Kidney (tissue), 14 donors: ENCODE measurements around the gene FUT1. TPM values are rescaled to one million over a fixed set of nuclear protein-coding genes. Genes with fewer than 3 reads are reported as not detected.
"Not testable (repeated sequence)": the region's sequence is repeated elsewhere in the genome, so short reads cannot be mapped to it uniquely, and the experiment has no call there.

Experiments used
- DNase-seq, 5 donors: peaks; one replicate each; pipeline ENCODE4 v3.0.0-alpha.2; 2013 to 2020
- FAIRE-seq: peaks from 2 replicates; lab custom pipeline; 2012; peaks lifted over from hg19 to GRCh38; lab: Jason Lieb, UNC
- H3K27ac ChIP-seq, 2 donors: one replicate each; pipeline ENCODE4 v1.7.0; 2013; ENCODE audit warnings: low read depth in 2 of 2, low read length in 2 of 2, inconsistent platforms in 1 of 2
- H3K27me3 ChIP-seq: one replicate; pipeline ENCODE4 v1.7.1; 2013; ENCODE audit warnings: low read length, inconsistent platforms; ENCODE audit not compliant: control insufficient read depth, insufficient read depth
- H3K36me3 ChIP-seq, 3 donors: one replicate each; pipeline versions ENCODE4 v1.7.0 to v1.7.1; 2013; ENCODE audit warnings: low read length in 3 of 3, control low read depth in 1 of 3, inconsistent platforms in 1 of 3; ENCODE audit not compliant: insufficient read depth in 3 of 3, control insufficient read depth in 2 of 3
- H3K4me1 ChIP-seq, 3 donors: one replicate each; pipeline versions ENCODE4 v1.7.0 to v1.7.1; 2013; ENCODE audit warnings: low read length in 3 of 3, inconsistent platforms in 1 of 3, low read depth in 1 of 3; ENCODE audit not compliant: control insufficient read depth in 2 of 3, insufficient read depth in 2 of 3
- H3K4me3 ChIP-seq, 3 donors: one replicate each; pipeline versions ENCODE4 v1.7.0 to v1.8.1; 2013; ENCODE audit warnings: low read length in 3 of 3, control low read depth in 1 of 3, inconsistent platforms in 1 of 3
- H3K9ac ChIP-seq, 3 donors: one replicate each; pipeline versions ENCODE4 v1.7.0 to v1.7.1; 2013; ENCODE audit warnings: low read length in 3 of 3, control low read depth in 1 of 3, inconsistent platforms in 1 of 3
- H3K9me3 ChIP-seq, 3 donors: one replicate each; pipeline versions ENCODE4 v1.7.0 to v1.7.1; 2013; ENCODE audit warnings: low read length in 3 of 3, control low read depth in 1 of 3, inconsistent platforms in 1 of 3; ENCODE audit not compliant: control insufficient read depth in 2 of 3, insufficient read depth in 1 of 3
- intact Hi-C: fragments of 100-400 bp; cut with DNase I; formaldehyde crosslinking; loops from one replicate; pipeline ENCODE4 v1.11.1; 2022
- polyA plus RNA-seq: library from polyadenylated mRNA; stranded (reverse); fragments of 350-450 nt; fragmentation: Illumina TruSeq; extraction: RNeasy Lipid Tissue Mini Kit (QIAGEN cat#74804); gene quantifications from one replicate; pipeline ENCODE4 v1.2.3, GENCODE V29; 2014; ENCODE audit warnings: low read depth, low replicate concordance; ENCODE audit not compliant: insufficient read depth
- total RNA-seq: library from RNA; stranded (reverse); fragmentation: NEBNext Ultra II Directional; extraction: Animal tissue kit (Norgen Biotek cat#: 25700); gene quantifications from one replicate; pipeline ENCODE4 v1.2.1, GENCODE V29; 2021
- TF ChIP-seq, protein P1 (sequence below): IDR thresholded peaks from 3 replicates; pipeline ENCODE4 v1.5.1; 2012; ENCODE audit warnings: mild to moderate bottlenecking, moderate library complexity, borderline replicate concordance; ENCODE audit not compliant: insufficient read depth; ENCODE audit errors: extremely low read depth
- donor health status: control.
- donor health status: control.
- donor health status: control.
- donor health status: control.
- donor health status: control.
- donor health status: DM: yes; HTN: yes; CAD: no.
- donor health status: Normal renal cell carcinoma (clear cell type).

The FUT1 gene
- total and polyA plus RNA-seq, 2 donors from 2014 or later: 2.3 to 4.3 TPM

DNA sequence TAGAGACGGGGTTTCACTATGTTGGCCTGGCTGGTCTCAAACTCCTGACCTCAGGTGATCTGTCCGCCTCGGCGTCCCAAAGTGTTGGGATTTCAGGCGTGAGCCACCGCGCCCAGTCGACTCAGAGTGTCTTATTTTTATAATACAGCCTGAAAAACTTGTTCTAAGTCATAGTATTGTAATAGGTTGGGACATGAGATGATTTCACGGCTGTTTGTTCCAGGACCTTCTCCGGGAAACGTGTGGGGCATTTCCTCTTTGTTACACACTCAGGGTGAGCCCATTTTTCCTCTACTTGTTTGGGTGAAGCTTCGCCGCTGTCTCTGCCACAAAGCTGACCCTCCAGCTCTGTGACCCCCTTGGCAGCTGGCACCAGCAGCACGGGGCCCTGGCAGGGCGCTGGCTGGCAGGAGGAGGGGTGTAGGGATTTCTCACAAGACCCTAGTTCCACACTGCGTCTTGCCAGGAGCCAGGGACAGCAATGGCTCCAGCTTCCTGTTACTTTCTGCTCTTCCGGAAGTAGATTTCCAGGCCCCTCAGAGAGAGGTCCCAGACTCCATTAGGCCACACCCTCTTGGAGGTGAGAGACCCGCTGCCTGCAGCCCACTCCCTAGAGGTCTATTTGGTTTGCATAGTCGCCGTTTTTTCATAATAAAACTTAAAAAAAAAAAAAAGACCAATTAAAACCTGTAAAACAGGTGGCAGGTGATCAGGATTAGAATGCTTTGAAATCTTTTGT lies 18.5 kb upstream of the FUT1 start:
- DNase-seq: no peak
- Histone ChIP-seq H3K36me3 (no peaks in the 10 kb centered on the region), H3K9ac (no peak overlapping the region), H3K27ac (no peak overlapping the region), H3K4me1 (peaks cover 0 to 3% (median 0%) of the 10 kb centered on the region in 3 donors), H3K4me3 (no peak overlapping the region), H3K9me3 (no peaks in the 10 kb centered on the region), H3K27me3 (no peaks in the 10 kb centered on the region)
- TF ChIP-seq, protein P1, sequence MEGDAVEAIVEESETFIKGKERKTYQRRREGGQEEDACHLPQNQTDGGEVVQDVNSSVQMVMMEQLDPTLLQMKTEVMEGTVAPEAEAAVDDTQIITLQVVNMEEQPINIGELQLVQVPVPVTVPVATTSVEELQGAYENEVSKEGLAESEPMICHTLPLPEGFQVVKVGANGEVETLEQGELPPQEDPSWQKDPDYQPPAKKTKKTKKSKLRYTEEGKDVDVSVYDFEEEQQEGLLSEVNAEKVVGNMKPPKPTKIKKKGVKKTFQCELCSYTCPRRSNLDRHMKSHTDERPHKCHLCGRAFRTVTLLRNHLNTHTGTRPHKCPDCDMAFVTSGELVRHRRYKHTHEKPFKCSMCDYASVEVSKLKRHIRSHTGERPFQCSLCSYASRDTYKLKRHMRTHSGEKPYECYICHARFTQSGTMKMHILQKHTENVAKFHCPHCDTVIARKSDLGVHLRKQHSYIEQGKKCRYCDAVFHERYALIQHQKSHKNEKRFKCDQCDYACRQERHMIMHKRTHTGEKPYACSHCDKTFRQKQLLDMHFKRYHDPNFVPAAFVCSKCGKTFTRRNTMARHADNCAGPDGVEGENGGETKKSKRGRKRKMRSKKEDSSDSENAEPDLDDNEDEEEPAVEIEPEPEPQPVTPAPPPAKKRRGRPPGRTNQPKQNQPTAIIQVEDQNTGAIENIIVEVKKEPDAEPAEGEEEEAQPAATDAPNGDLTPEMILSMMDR: no peak
- intact Hi-C loops: no loop called here
- no peak for FAIRE-seq

DNA sequence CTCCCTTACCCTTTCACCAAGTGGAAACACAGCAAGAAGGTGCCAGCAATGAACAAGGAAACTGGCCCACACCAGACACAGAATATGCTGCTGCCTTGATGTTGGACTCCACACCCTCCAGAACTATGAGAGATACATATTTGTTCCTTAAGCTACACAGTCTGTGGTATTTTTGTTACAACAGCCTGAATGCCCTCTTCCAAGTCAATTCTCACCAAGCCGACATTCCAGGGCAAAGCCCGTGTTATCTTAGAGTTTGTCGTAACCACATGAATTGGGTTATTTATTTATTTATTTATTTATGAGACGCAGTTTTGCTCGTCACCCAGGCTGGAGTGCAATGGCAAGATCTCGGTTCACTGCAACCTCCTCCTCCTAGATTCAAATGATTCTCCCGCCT lies 17.8 kb upstream of the FUT1 start:
- DNase-seq (no peak), FAIRE-seq (no peak)
- H3K9ac ChIP-seq: no peak overlapping the region
- H3K4me1 ChIP-seq: peaks cover 0 to 3% (median 0%) of the 10 kb centered on the region in 3 donors
- intact Hi-C loops: no loop called here
- H3K4me3 ChIP-seq: no peak overlapping the region
- TF ChIP-seq, protein P1: no peak
- no peaks in the 10 kb centered on the region for H3K36me3 ChIP-seq
- no peak overlapping the region for H3K27ac ChIP-seq
- no peaks in the 10 kb centered on the region for H3K27me3 ChIP-seq
- no peaks in the 10 kb centered on the region for H3K9me3 ChIP-seq

DNA sequence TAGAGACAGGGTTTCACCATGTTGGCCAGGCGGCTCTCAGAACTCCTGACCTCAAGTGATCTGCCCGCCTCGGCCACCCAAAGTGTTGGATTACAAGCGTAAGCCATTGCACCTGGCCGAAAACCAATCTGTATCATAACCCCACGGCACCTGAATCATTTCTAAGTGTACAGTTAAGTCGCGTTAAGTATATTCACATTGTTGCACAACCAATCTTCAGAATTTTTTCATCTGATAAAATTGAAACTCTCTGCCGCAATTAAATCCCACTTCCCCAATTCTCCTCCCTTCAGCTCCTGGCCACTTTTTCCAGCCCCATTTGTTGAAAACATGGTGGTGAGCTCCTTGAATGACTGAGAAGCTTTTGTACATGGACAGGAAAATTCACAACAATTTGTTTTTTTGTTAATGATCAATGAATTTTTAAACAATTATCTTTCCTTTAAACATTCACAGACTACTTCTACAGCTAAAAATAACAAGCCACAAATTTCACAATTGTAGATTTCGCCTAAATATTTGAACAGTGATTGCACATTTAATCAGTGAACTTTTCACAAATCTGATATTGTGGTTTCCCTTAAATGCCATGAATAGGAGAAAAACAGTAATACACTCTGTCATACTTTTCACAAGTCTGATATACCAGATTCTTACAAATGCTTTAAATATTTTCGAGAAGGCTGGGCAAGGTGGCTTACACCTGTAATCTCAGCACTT lies 16.7 kb upstream of the FUT1 start:
- H3K4me1 ChIP-seq: peaks cover 0 to 3% (median 0%) of the 10 kb centered on the region in 3 donors
- no peaks in the 10 kb centered on the region for H3K27me3 ChIP-seq
- DNase-seq (no peak), FAIRE-seq (no peak)
- intact Hi-C loops: no loop called here
- no peak overlapping the region for H3K9ac ChIP-seq
- no peaks in the 10 kb centered on the region for H3K9me3 ChIP-seq
- TF ChIP-seq, protein P1: no peak
- no peak overlapping the region for H3K27ac ChIP-seq
- no peaks in the 10 kb centered on the region for H3K36me3 ChIP-seq
- H3K4me3 ChIP-seq: no peak overlapping the region

DNA sequence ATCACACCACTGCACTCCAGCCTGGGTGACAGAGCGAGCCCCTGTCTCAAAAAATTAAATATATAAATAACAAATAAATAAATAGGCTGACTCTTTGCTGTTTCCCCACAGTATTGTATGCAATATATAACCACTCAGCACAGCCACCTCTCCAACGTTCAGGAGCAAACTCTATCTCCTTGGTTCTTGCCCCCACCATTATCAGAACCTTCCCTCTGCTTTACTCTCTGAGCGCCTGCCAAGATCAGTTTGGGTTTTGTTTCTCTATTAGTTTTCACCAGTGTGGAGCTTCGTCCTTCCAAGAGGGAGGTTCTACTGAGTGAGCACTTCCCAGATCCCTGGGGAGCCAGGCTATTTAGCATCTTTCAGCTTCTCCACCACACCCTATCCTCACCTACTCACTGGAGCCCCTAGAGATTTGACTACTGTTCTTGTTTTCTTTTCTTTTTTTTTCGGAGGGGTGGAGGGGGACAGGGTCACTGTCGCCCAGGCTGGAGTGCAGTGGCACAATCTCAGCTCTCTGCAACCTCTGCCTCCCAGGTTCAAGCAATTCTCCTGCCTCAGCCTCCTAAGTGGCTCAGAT lies 15.8 kb upstream of the FUT1 start:
- H3K36me3 ChIP-seq, H3K4me3 ChIP-seq, intact Hi-C loops, H3K4me1 ChIP-seq, H3K9ac ChIP-seq, H3K27ac ChIP-seq, FAIRE-seq, H3K27me3 ChIP-seq, DNase-seq, H3K9me3 ChIP-seq: not testable (repeated sequence)

DNA sequence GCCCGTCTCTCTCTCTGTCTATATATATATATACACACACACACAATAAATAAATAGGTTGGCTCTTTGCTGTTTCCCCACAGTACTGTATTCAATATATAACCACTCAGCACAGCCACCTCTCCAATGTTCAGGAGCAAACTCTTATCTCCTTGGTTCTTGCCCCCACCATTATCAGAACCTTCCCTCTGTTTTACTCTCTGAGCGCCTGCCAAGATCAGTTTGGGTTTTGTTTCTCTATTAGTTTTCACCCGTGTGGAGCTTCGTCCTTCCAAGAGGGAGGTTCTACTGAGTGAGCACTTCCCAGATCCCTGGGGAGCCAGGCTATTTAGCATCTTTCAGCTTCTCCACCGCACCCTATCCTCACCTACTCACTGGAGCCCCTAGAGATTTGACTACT lies 13.4 kb upstream of the FUT1 start:
- DNase-seq, intact Hi-C loops, H3K27me3 ChIP-seq, H3K9ac ChIP-seq, H3K27ac ChIP-seq, H3K9me3 ChIP-seq, H3K4me1 ChIP-seq, H3K36me3 ChIP-seq, FAIRE-seq, H3K4me3 ChIP-seq: not testable (repeated sequence)
